ENCODE results near the gene HS3ST3A1. TPM values are rescaled to one million over a fixed set of nuclear protein-coding genes. Genes with fewer than 3 reads are reported as not detected.

The HS3ST3A1 gene
- polyA plus RNA-seq, 3 donors, result 0.20 TPM; not detected in 2

- H3K9ac ChIP-seq (ENCODE audit: insufficient read depth, low read length, poor library complexity, severe bottlenecking), result no peak overlapping the region
- no peak overlapping the region for H3K4me2 ChIP-seq (replicated peaks; ENCODE audit: extremely low read depth, low read length, poor library complexity, severe bottlenecking)
- no peaks in the 10 kb centered on the region for H4K20me1 ChIP-seq (ENCODE audit: insufficient read depth, low read length)
- H3K79me2 ChIP-seq (ENCODE audit: insufficient read depth, low read length), result no peaks in the 10 kb centered on the region
- WGBS (ENCODE audit: insufficient coverage), result 100% methylated on average over 1 of the region's 2 CpGs
- TF ChIP-seq CTCF (IDR thresholded peaks at IDR 0.05), result no peak
- Mint-ChIP-seq H3K9me3 (peaks cover 3 to 15% (median 6%) of the 10 kb centered on the region in 7 donors), H3K27me3 (ENCODE audit: low read depth in 3 of 3) (peaks cover 0 to 1% (median 0%) of the 10 kb centered on the region in 3 donors), H3K4me1 (no peaks in the 10 kb centered on the region), H3K4me3 (no peak overlapping the region), H3K36me3 (no peaks in the 10 kb centered on the region), H3K27ac (no peak overlapping the region)
- H2AFZ ChIP-seq (ENCODE audit: insufficient read depth, low read depth, low read length, poor library complexity, severe bottlenecking), result no peak overlapping the region
- no peak for DNase-seq
- H3K4me1 ChIP-seq (ENCODE audit: control insufficient read depth in 1 of 2, insufficient read depth in 2 of 2, low read length in 2 of 2), result no peaks in the 10 kb centered on the region
- H3K4me3 ChIP-seq (replicated peaks in 1 of 3; ENCODE audit: low read depth in 2 of 3, low read length in 3 of 3), result no peak overlapping the region
- H3K36me3 ChIP-seq (replicated peaks in 1 of 2; ENCODE audit: control insufficient read depth in 1 of 2, insufficient read depth in 2 of 2, low read length in 2 of 2), result no peaks in the 10 kb centered on the region
- H3K27me3 ChIP-seq (ENCODE audit: control insufficient read depth in 2 of 2, insufficient read depth in 2 of 2, low read length in 2 of 2), result no peaks in the 10 kb centered on the region
- no peak overlapping the region for H3K27ac ChIP-seq (ENCODE audit: low read depth in 1 of 2, low read length in 2 of 2)
- H3K9me3 ChIP-seq (replicated peaks in 1 of 2; ENCODE audit: control insufficient read depth in 1 of 2, insufficient read depth in 1 of 2, low read length in 2 of 2), result peaks cover 0 to 6% of the 10 kb centered on the region in 2 donors
- intact Hi-C loops (cut with micrococcal nuclease), result no loop called here
Measured at GRCh38 chr17:13540546-13540945, 61.2 kb downstream of the HS3ST3A1 start.

- no peak overlapping the region for H3K4me3 Mint-ChIP-seq
- Histone ChIP-seq H3K36me3 (replicated peaks in 1 of 2; ENCODE audit: control insufficient read depth in 1 of 2, insufficient read depth in 2 of 2, low read length in 2 of 2) (no peaks in the 10 kb centered on the region), H3K4me3 (replicated peaks in 1 of 3; ENCODE audit: low read depth in 2 of 3, low read length in 3 of 3) (no peak overlapping the region), H3K27ac (ENCODE audit: low read depth in 1 of 2, low read length in 2 of 2) (no peak overlapping the region), H3K79me2 (ENCODE audit: insufficient read depth, low read length) (no peaks in the 10 kb centered on the region), H4K20me1 (ENCODE audit: insufficient read depth, low read length) (no peaks in the 10 kb centered on the region), H3K9ac (ENCODE audit: insufficient read depth, low read length, poor library complexity, severe bottlenecking) (no peak overlapping the region), H3K4me1 (ENCODE audit: control insufficient read depth in 1 of 2, insufficient read depth in 2 of 2, low read length in 2 of 2) (no peaks in the 10 kb centered on the region), H3K9me3 (replicated peaks in 1 of 2; ENCODE audit: control insufficient read depth in 1 of 2, insufficient read depth in 1 of 2, low read length in 2 of 2) (peaks cover 0 to 9% of the 10 kb centered on the region in 2 donors), H3K4me2 (replicated peaks; ENCODE audit: extremely low read depth, low read length, poor library complexity, severe bottlenecking) (no peak overlapping the region), H3K27me3 (ENCODE audit: control insufficient read depth in 2 of 2, insufficient read depth in 2 of 2, low read length in 2 of 2) (no peaks in the 10 kb centered on the region), H2AFZ (ENCODE audit: insufficient read depth, low read depth, low read length, poor library complexity, severe bottlenecking) (no peak overlapping the region)
- H3K27me3 Mint-ChIP-seq (ENCODE audit: low read depth in 3 of 3), result peaks cover 0 to 1% (median 0%) of the 10 kb centered on the region in 3 donors
- no peak for TF ChIP-seq CTCF (IDR thresholded peaks at IDR 0.05)
- no peak for DNase-seq
- WGBS (ENCODE audit: insufficient coverage), result 85% methylated on average over 3 of the region's 5 CpGs
- intact Hi-C loops (cut with micrococcal nuclease), result no loop called here
- H3K4me1 Mint-ChIP-seq, result no peaks in the 10 kb centered on the region
- no peaks in the 10 kb centered on the region for H3K36me3 Mint-ChIP-seq
- peaks cover 3 to 18% (median 9%) of the 10 kb centered on the region in 7 donors for H3K9me3 Mint-ChIP-seq
- no peak overlapping the region for H3K27ac Mint-ChIP-seq
Measured at GRCh38 chr17:13539421-13539820, 62.3 kb downstream of the HS3ST3A1 start.

All from CD14-positive monocyte (primary cell).